HG03108 (cell line): ENCODE data around the gene COL7A1.

Experiments used
- ATAC-seq: cut with Tn5 transposase; IDR thresholded peaks from one replicate; pipeline ENCODE4 v1.9.1; 2021; ENCODE audit warnings: moderate library complexity; ENCODE audit not compliant: unreplicated experiment

The COL7A1 gene

GRCh38 chr3:48592519-48593087, 2.5 kb downstream of the COL7A1 start:
- no peak for ATAC-seq

- no peak for ATAC-seq
Observed at GRCh38 chr3:48591886-48592518, 3.1 kb downstream of the COL7A1 start.

GRCh38 chr3:48591436-48591835, 3.7 kb downstream of the COL7A1 start:
- no peak for ATAC-seq

GRCh38 chr3:48588230-48588629, 6.9 kb downstream of the COL7A1 start:
- no peak for ATAC-seq

- no peak for ATAC-seq
Observed at GRCh38 chr3:48587686-48588085, 7.4 kb downstream of the COL7A1 start.

GRCh38 chr3:48585411-48585810, 9.7 kb downstream of the COL7A1 start:
- ATAC-seq = no peak

- no peak for ATAC-seq
Observed at GRCh38 chr3:48584836-48585235, 10.3 kb downstream of the COL7A1 start.

- ATAC-seq = no peak
Observed at GRCh38 chr3:48581621-48582481, 13.3 kb downstream of the COL7A1 start.

- no peak for ATAC-seq
Observed at GRCh38 chr3:48576647-48577046, 18.5 kb downstream of the COL7A1 start.

GRCh38 chr3:48575366-48575765, 19.8 kb downstream of the COL7A1 start:
- ATAC-seq = no peak

GRCh38 chr3:48573973-48574585, 21.1 kb downstream of the COL7A1 start:
- ATAC-seq = no peak

- no peak for ATAC-seq
Observed at GRCh38 chr3:48572517-48572916, 22.6 kb downstream of the COL7A1 start.

- no peak for ATAC-seq
Observed at GRCh38 chr3:48571938-48572337, 23.2 kb downstream of the COL7A1 start.

GRCh38 chr3:48569808-48570450, 25.2 kb downstream of the COL7A1 start:
- no peak for ATAC-seq

GRCh38 chr3:48569400-48569799, 25.7 kb downstream of the COL7A1 start:
- no peak for ATAC-seq

- ATAC-seq = no peak
Observed at GRCh38 chr3:48568476-48568875, 26.7 kb downstream of the COL7A1 start.

- ATAC-seq = no peak
Observed at GRCh38 chr3:48567500-48567899, 27.6 kb downstream of the COL7A1 start.

GRCh38 chr3:48567090-48567489, 28.0 kb downstream of the COL7A1 start:
- no peak for ATAC-seq

- ATAC-seq = no peak
Observed at GRCh38 chr3:48566401-48566760, 28.7 kb downstream of the COL7A1 start.

GRCh38 chr3:48565591-48566400, 29.3 kb downstream of the COL7A1 start:
- no peak for ATAC-seq
